Vagina (tissue), 2 donors: ENCODE data around the gene ARGLU1.

ENCODE experiments used
- POLR2AphosphoS5 ChIP-seq, 2 donors: sonication (generic); formaldehyde crosslinking; IDR thresholded peaks; one replicate each; pipeline ENCODE4 v1.9.0; 2017; ENCODE audit warnings: antibody characterized with exemption in 2 of 2, mild to moderate bottlenecking in 2 of 2, low read depth in 1 of 2; ENCODE audit not compliant: insufficient read depth in 1 of 2
- TF ChIP-seq, protein P1 (sequence below), 3 experiments: fragments of 450-650 bp in 2 of 3; fragments of 200-600 bp in 1 of 3; sonication (generic) in 1 of 3; IDR thresholded peaks; one replicate each; pipeline ENCODE4 v1.5.1; 2017 to 2019; ENCODE audit warnings: antibody characterized with exemption in 3 of 3, mild to moderate bottlenecking in 2 of 3, moderate library complexity in 2 of 3

DNA sequence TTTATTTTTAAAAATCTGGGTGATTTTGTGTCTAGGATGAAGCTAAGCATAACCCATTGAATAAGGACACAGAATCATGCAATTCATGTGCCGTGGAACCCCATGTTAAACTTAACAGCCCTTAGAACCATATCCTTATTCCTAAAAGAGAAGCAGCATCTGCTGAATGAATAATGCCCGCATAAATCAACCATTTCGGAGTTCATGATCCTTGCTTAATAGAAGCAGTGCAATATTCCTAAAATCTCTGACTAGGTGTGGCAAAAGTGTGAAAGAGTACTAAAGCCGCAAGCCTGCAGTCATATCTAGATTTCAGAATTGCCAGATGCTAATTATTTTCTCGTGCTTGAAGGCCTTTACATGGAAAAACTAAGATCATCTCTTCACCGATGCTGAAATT is 33.6 kb upstream of the ARGLU1 start:
- TF ChIP-seq, protein P1, sequence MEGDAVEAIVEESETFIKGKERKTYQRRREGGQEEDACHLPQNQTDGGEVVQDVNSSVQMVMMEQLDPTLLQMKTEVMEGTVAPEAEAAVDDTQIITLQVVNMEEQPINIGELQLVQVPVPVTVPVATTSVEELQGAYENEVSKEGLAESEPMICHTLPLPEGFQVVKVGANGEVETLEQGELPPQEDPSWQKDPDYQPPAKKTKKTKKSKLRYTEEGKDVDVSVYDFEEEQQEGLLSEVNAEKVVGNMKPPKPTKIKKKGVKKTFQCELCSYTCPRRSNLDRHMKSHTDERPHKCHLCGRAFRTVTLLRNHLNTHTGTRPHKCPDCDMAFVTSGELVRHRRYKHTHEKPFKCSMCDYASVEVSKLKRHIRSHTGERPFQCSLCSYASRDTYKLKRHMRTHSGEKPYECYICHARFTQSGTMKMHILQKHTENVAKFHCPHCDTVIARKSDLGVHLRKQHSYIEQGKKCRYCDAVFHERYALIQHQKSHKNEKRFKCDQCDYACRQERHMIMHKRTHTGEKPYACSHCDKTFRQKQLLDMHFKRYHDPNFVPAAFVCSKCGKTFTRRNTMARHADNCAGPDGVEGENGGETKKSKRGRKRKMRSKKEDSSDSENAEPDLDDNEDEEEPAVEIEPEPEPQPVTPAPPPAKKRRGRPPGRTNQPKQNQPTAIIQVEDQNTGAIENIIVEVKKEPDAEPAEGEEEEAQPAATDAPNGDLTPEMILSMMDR (IDR thresholded peaks at IDR 0.05), result no peak
- no peak for TF ChIP-seq POLR2AphosphoS5 (IDR thresholded peaks at IDR 0.05; ENCODE audit: insufficient read depth in 1 of 2, low read depth in 1 of 2)
